ENCODE results near the gene KLB. TPM values are rescaled to one million over a fixed set of nuclear protein-coding genes. Genes with fewer than 3 reads are reported as not detected.
"Not testable (repeated sequence)": the region's sequence is repeated elsewhere in the genome, so short reads cannot be mapped to it uniquely, and the experiment has no call there.

The KLB gene
- total RNA-seq, 2 donors from 2014 or later: not detected

DNA sequence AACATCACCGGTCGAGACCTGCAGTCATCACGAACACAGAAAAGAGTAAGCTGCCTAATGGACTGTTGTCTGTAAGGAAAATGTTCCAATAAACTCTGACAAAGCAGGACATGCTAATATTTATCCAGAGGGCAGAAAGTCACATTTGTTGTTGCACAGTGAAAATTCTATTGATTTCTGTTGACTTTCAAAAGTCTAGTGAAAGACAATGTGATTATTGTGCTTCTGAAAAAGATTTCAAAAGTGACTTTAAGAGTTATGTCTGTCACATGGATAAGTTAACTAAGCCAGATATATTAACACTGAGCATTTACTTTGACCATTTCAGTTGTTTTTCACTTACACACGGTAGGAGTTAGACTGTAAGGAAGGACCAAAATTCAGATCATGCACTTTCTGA is 31.3 kb upstream of the KLB start:
- Histone ChIP-seq H3K9me3 (no peaks in the 10 kb centered on the region), H3K27me3 (replicated peaks; ENCODE audit: insufficient read depth) (no peaks in the 10 kb centered on the region), H3K4me3 (no peak overlapping the region), H3K36me3 (no peaks in the 10 kb centered on the region), H3K4me1 (ENCODE audit: control insufficient read depth in 1 of 2, low read depth in 2 of 2) (no peaks in the 10 kb centered on the region), H3K27ac (no peak overlapping the region)
- TF ChIP-seq, protein P1, sequence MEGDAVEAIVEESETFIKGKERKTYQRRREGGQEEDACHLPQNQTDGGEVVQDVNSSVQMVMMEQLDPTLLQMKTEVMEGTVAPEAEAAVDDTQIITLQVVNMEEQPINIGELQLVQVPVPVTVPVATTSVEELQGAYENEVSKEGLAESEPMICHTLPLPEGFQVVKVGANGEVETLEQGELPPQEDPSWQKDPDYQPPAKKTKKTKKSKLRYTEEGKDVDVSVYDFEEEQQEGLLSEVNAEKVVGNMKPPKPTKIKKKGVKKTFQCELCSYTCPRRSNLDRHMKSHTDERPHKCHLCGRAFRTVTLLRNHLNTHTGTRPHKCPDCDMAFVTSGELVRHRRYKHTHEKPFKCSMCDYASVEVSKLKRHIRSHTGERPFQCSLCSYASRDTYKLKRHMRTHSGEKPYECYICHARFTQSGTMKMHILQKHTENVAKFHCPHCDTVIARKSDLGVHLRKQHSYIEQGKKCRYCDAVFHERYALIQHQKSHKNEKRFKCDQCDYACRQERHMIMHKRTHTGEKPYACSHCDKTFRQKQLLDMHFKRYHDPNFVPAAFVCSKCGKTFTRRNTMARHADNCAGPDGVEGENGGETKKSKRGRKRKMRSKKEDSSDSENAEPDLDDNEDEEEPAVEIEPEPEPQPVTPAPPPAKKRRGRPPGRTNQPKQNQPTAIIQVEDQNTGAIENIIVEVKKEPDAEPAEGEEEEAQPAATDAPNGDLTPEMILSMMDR (IDR thresholded peaks at IDR 0.05): no peak
- ATAC-seq (ENCODE audit: insufficient number of reproducible peaks, low FRiP score, low read depth) (no peak), DNase-seq (ENCODE audit: low spot score) (no peak)

DNA sequence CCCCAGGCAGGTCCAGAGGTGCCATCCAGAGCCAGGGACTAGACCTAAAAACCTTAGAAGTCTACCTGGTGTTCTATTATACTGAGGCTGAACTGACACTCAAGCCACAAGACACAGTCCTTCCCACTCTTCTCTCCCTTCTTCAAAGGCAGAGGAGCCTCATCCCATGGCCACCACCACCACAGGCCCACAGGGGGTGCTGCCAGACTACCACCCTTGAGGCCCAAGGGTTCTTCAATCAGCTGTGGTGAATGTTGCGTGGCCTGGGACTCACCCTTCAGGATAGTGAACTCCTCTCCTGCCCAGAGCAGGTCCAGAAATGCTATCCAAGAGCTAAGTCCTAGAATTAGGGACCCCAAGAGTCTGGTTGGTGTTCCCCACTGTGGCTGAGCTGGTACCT is 23.0 kb upstream of the KLB start:
- no peaks in the 10 kb centered on the region for H3K4me1 ChIP-seq (ENCODE audit: control insufficient read depth in 1 of 2, low read depth in 2 of 2)
- TF ChIP-seq, protein P1 (IDR thresholded peaks at IDR 0.05): no peak
- no peak for DNase-seq (ENCODE audit: low spot score)
- H3K9me3 ChIP-seq: no peaks in the 10 kb centered on the region
- no peak for ATAC-seq (ENCODE audit: insufficient number of reproducible peaks, low FRiP score, low read depth)
- H3K27me3 ChIP-seq (replicated peaks; ENCODE audit: insufficient read depth): no peaks in the 10 kb centered on the region
- H3K4me3 ChIP-seq: no peak overlapping the region
- H3K27ac ChIP-seq: no peak overlapping the region
- no peaks in the 10 kb centered on the region for H3K36me3 ChIP-seq

DNA sequence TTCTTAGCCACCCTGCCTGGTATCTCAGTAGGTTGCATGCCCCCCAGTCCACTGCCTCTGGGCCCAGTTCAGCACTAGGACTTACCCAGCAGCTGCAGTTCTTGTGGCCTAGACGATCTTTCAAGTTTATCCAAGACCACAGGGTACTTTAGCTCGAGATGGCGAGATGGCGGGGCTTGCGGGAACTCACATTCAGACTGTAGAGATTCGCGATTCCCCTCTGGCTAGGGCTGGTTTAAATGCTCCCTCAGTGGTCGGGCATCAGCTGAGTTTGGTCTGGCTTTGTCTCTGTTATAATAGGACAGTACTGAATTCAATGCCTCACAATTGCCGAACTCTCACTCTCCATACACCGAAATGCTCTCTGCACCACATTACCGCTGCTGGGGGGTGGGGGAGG is 22.2 kb upstream of the KLB start:
- ATAC-seq (ENCODE audit: insufficient number of reproducible peaks, low FRiP score, low read depth) (no peak), DNase-seq (ENCODE audit: low spot score) (no peak)
- H3K27ac ChIP-seq: no peak overlapping the region
- H3K4me3 ChIP-seq: no peak overlapping the region
- no peaks in the 10 kb centered on the region for H3K4me1 ChIP-seq (ENCODE audit: control insufficient read depth in 1 of 2, low read depth in 2 of 2)
- no peaks in the 10 kb centered on the region for H3K27me3 ChIP-seq (replicated peaks; ENCODE audit: insufficient read depth)
- no peaks in the 10 kb centered on the region for H3K9me3 ChIP-seq
- TF ChIP-seq, protein P1 (IDR thresholded peaks at IDR 0.05): no peak
- H3K36me3 ChIP-seq: no peaks in the 10 kb centered on the region

DNA sequence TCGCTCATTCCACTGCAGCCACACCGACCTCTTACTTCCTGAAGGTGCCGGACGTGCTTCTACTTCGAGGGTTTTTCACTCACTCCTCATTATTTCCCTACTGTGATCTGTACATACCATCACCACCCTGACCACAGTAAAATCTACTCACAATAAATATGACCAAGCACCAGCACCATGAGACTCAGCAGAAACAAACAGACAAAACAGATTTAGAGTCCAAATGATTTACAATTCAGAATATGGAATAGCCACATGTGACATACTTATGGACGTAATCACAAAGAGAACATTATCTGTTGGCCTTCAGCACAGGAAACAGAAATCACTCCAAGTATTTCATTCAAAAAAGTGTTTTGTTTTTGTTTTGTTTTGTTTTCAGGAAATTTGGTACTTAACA is 16.1 kb upstream of the KLB start:
- Histone ChIP-seq H3K9me3 (no peaks in the 10 kb centered on the region), H3K4me3 (no peak overlapping the region), H3K36me3 (no peaks in the 10 kb centered on the region), H3K4me1 (ENCODE audit: control insufficient read depth in 1 of 2, low read depth in 2 of 2) (no peaks in the 10 kb centered on the region), H3K27ac (no peak overlapping the region), H3K27me3 (replicated peaks; ENCODE audit: insufficient read depth) (no peaks in the 10 kb centered on the region)
- TF ChIP-seq, protein P1 (IDR thresholded peaks at IDR 0.05): no peak
- DNase-seq (ENCODE audit: low spot score) (no peak), ATAC-seq (ENCODE audit: insufficient number of reproducible peaks, low FRiP score, low read depth) (no peak)

DNA sequence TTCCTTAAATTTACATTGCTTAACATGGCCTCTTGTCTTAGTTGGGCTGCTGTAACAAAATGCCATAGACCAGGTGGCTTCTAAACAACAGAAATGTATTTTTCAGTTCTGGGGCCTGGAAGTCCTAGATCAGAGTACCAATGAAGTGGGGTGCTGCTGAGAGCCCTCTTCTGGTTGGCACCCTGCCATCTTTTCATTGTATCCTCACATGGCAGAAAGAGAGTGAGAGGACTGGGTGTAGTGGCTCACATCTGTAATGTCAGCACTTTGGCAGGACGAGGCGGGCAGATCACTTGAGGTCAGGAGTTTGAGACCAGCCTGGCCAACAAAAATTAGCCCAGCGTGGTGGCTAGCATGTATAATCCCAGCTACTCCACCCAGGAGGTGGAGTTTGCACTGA is 12.0 kb upstream of the KLB start:
- no peaks in the 10 kb centered on the region for H3K36me3 ChIP-seq
- ATAC-seq (ENCODE audit: insufficient number of reproducible peaks, low FRiP score, low read depth) (no peak), DNase-seq (ENCODE audit: low spot score) (no peak)
- TF ChIP-seq, protein P1 (IDR thresholded peaks at IDR 0.05): no peak
- H3K9me3 ChIP-seq: no peaks in the 10 kb centered on the region
- no peak overlapping the region for H3K27ac ChIP-seq
- no peaks in the 10 kb centered on the region for H3K27me3 ChIP-seq (replicated peaks; ENCODE audit: insufficient read depth)
- H3K4me3 ChIP-seq: no peak overlapping the region
- no peaks in the 10 kb centered on the region for H3K4me1 ChIP-seq (ENCODE audit: control insufficient read depth in 1 of 2, low read depth in 2 of 2)

DNA sequence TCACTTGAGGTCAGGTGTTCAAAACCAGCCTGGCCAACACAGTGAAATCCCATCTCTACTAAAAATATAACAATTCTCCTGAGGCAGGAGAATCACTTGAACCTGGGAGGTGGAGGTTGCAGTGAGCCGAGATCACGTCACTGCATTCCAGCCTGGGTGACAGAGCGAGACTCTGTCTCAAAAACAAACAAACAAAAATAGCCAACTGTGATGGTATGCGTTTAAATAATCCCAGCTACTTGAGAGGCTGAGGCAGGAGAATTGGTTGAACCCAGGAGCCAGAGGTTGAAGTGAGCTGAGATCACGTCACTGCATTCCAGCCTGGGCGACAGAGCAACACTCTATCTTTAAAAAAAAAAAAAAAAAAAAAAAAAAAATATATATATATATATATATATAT is 5.1 kb upstream of the KLB start:
- not testable (repeated sequence) for H3K9me3 ChIP-seq; H3K4me3 ChIP-seq; H3K27me3 ChIP-seq (replicated peaks; ENCODE audit: insufficient read depth); H3K4me1 ChIP-seq (ENCODE audit: control insufficient read depth in 1 of 2, low read depth in 2 of 2); H3K36me3 ChIP-seq; H3K27ac ChIP-seq; ATAC-seq (ENCODE audit: insufficient number of reproducible peaks, low FRiP score, low read depth); DNase-seq (ENCODE audit: low spot score)

Measured in thoracic aorta (tissue), 2 donors.